ENCODE measurements around the gene KAT8. TPM values are rescaled to one million over a fixed set of nuclear protein-coding genes. Genes with fewer than 3 reads are reported as not detected.
"Not testable (repeated sequence)": the region's sequence is repeated elsewhere in the genome, so short reads cannot be mapped to it uniquely, and the experiment has no call there.

The KAT8 gene
- total RNA-seq, 6 donors from 2014 or later = 73.9 to 144 (median 83.6) TPM

DNA sequence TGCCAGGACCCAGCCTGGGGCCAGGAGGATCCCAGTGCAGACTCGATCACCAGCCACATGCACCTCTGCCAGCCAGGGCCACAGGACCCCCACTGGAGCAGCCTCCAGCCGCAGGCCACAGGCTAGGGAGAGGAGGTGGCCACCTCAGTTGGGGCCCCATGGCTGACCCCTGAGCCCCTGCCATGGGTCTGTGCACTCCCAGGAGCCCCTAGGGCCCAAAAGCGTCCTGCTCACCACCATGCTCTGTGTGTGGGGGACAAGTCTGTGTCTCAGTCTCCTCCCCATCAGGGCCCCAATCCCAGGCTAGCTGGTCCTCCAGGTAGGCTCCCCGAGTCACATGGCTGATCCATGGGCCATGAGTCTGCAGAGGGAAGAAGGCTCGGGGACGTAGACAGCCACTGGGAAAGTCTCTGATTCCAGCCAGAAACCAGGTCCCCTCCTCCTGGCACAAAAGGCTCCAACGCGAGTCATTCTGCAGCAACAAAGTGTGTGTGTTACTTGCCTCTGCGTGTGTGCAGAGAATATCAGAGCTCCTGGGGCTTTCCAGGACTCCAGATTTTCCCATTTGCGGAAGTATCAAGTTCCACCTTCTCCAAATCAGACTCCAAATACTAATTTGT lies 24.1 kb downstream of the KAT8 start:
- DNase-seq = peak; percentile 47 to 74
- Histone ChIP-seq H3K9me3 (no peaks in the 10 kb centered on the region), H3K4me3 (peak overlapping the region in 3 of 4 donors; percentile 12 to 63 (median 60)), H3K36me3 (no peaks in the 10 kb centered on the region), H3K27me3 (no peaks in the 10 kb centered on the region), H3K4me1 (peaks cover 22 to 40% (median 28%) of the 10 kb centered on the region in 4 donors), H3K27ac (peak overlapping the region; percentile 80 to 90 (median 86))
- peak in 1 of 2 donors; percentile 0 for ATAC-seq (ENCODE audit: low FRiP score in 2 of 2)
- TF ChIP-seq POLR2AphosphoS5 (IDR thresholded peaks at IDR 0.05) (peak in 1 of 2 donors; percentile 10), EP300 (IDR thresholded peaks at IDR 0.05) (no peak), POLR2A (IDR thresholded peaks at IDR 0.05) (peak in 1 of 4 donors; percentile 23)
- TF ChIP-seq, protein P1, sequence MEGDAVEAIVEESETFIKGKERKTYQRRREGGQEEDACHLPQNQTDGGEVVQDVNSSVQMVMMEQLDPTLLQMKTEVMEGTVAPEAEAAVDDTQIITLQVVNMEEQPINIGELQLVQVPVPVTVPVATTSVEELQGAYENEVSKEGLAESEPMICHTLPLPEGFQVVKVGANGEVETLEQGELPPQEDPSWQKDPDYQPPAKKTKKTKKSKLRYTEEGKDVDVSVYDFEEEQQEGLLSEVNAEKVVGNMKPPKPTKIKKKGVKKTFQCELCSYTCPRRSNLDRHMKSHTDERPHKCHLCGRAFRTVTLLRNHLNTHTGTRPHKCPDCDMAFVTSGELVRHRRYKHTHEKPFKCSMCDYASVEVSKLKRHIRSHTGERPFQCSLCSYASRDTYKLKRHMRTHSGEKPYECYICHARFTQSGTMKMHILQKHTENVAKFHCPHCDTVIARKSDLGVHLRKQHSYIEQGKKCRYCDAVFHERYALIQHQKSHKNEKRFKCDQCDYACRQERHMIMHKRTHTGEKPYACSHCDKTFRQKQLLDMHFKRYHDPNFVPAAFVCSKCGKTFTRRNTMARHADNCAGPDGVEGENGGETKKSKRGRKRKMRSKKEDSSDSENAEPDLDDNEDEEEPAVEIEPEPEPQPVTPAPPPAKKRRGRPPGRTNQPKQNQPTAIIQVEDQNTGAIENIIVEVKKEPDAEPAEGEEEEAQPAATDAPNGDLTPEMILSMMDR (IDR thresholded peaks at IDR 0.05) = no peak
- WGBS, 2 donors = 37 to 44% methylated on average over 3 to 10 of the region's 10 CpGs

DNA sequence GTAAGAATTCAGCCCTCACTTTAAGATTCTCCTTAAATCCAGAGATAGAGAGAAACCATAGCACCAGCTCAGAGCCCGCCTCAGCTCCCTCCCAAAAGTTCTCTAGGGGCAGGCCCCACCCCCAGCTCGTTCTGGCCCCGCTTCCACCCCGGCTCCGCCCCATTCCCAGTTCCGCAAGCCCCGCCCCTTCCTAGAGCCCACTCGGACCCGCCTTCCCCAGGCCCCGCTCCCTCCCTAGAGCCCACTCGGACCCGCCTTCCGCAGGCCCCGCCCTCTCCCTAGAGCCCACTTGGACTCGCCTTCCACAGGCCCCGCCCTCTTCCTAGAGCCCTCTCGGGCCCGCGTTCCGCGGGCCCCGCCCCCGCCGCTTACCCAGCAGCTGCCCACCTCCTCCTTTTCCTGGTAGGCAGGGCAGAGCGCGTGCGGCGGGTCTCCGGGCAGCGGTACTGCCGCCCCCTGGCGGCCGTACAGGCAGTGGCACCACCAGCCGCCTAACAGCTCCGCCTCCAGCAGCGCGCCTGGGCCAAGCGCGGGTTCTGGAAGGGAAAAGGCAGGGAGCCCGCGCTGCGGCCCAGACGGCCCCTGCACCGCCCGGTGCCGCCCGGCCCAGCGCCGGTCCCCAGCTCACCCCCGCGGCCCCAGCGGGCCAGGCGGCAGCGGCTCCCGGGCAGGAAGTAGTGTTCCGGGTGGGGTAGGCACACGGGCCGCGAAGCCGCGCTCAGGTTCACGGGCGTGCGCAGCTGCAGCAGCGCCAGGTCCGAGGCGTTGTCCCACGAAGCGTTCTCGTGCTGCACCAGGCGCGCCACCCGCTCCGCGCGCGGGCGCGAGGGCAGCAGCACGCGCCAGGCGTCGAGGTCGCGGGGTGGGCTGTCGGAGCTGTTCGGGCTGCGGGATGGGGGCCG lies 24.9 kb downstream of the KAT8 start:
- TF ChIP-seq, protein P1 (IDR thresholded peaks at IDR 0.05) = peak; percentile 94 to 100 (median 100)
- peak; percentile 59 to 63 for TF ChIP-seq POLR2AphosphoS5 (IDR thresholded peaks at IDR 0.05)
- TF ChIP-seq EP300 (IDR thresholded peaks at IDR 0.05) = no peak
- peak in 2 of 4 donors; percentile 43 to 45 for TF ChIP-seq POLR2A (IDR thresholded peaks at IDR 0.05)
- 1 to 3% methylated on average over 17 to 20 of the region's 89 CpGs for WGBS, 2 donors
- ATAC-seq (ENCODE audit: low FRiP score in 2 of 2) = peak; percentile 98

DNA sequence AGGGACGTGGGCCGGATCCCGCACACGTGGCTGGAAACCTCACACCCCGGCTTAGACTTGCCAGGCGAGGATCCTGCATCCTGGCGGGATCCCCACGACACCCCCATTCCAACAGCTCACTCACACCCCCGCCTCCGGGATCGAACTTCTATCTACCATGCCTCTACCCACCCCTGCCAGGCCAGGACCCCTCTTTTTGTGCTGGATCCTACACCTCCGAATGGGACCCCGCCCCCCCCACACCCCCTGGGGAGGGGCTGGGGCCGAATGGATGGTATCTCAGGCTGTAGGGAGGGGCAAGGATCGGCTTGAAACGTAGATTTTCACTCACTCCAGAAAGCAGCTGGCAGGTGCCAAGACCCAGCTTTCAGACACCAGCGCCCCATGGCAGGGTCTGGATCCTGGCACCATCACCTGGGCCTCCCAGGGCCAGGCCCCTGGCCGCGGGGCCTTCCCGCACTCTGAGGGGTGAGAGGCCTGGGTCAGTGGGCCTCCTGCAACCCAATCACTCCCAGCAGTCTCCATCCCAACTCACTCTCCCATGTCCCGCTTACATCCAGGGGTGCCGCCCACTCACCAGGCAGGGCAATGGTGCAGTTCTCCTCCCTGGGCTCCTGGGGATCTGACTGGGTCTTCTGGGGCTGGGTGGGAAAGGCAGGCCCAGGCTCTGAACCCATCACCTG lies 25.7 kb downstream of the KAT8 start:
- TF ChIP-seq POLR2A (IDR thresholded peaks at IDR 0.05) (no peak), EP300 (IDR thresholded peaks at IDR 0.05) (no peak), POLR2AphosphoS5 (IDR thresholded peaks at IDR 0.05) (no peak)
- TF ChIP-seq, protein P1 (IDR thresholded peaks at IDR 0.05) = no peak
- WGBS, 2 donors = 57 to 67% methylated on average over 12 to 17 of the region's 22 CpGs
- Histone ChIP-seq H3K27ac (peak overlapping the region; percentile 80 to 90 (median 86)), H3K9me3 (no peaks in the 10 kb centered on the region), H3K27me3 (no peaks in the 10 kb centered on the region), H3K4me1 (peaks cover 22 to 41% (median 27%) of the 10 kb centered on the region in 4 donors), H3K4me3 (peak overlapping the region; percentile 38 to 63 (median 51)), H3K36me3 (no peaks in the 10 kb centered on the region)
- ATAC-seq (ENCODE audit: low FRiP score in 2 of 2) (no peak), DNase-seq (peak; percentile 21 to 73)

More for the DNA sequence above, 24.9 kb downstream of the KAT8 start:
- H3K9me3 ChIP-seq = no peaks in the 10 kb centered on the region
- H3K27me3 ChIP-seq = no peaks in the 10 kb centered on the region
- peaks cover 22 to 40% (median 28%) of the 10 kb centered on the region in 4 donors for H3K4me1 ChIP-seq
- peak; percentile 99 to 100 for DNase-seq
- H3K27ac ChIP-seq = peak overlapping the region; percentile 80 to 90 (median 86)
- peak overlapping the region; percentile 38 to 63 (median 51) for H3K4me3 ChIP-seq
- no peaks in the 10 kb centered on the region for H3K36me3 ChIP-seq

DNA sequence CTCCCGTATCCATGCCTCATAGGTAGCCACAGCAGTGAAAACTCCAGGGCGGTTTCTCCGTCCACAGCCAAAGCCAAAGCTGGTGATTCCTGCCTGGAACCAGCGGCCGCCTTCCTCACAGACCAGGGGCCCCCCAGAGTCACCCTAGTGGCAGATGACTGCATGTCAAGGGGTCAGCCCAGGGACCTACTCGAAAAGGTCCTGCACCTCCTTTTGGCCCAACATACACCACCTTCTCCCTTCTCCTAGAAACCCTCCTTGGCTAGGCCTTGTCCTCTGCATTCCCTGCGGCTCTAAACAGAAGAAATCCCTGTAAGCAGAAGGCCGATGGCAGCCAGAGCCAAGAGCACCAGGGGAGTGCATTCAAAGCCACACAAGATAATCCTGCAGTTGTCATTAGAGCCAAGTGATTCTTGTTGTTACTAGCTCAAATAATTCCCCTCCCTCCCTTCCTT lies 26.3 kb downstream of the KAT8 start:
- WGBS, 2 donors = 87 to 98% methylated on average over 3 to 8 of the region's 8 CpGs
- H3K4me1 ChIP-seq = peaks cover 23 to 41% (median 26%) of the 10 kb centered on the region in 4 donors

DNA sequence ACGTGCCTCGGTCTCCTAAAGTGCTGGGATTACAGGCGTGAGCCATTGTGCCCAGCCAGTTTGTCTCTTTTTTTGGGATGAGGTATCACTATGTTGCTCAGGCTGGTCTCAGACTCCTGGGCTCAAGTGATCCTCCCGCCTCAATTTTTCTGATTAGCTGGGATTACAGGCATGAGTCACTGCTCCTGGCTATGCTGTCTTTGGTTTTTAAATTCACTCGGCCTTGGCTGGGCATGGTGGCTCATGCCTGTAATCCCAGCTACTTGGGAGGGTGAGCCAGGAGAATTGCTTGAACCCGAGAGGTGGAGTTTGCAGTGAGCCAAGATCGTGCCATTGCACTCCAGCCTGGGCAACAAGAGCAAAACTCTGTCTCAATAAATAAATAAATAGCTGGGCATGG lies 27.0 kb downstream of the KAT8 start:
- WGBS, 2 donors = 88 to 92% methylated on average over 7 of the region's 7 CpGs
- H3K27ac ChIP-seq = not testable (repeated sequence)

More for the DNA sequence above, 26.3 kb downstream of the KAT8 start:
- Histone ChIP-seq H3K27ac (no peak overlapping the region), H3K9me3 (no peaks in the 10 kb centered on the region), H3K4me3 (no peak overlapping the region), H3K27me3 (no peaks in the 10 kb centered on the region), H3K36me3 (no peaks in the 10 kb centered on the region)
- no peak for ATAC-seq (ENCODE audit: low FRiP score in 2 of 2)
- no peak for DNase-seq
- TF ChIP-seq EP300 (IDR thresholded peaks at IDR 0.05) (no peak), POLR2A (IDR thresholded peaks at IDR 0.05) (no peak), POLR2AphosphoS5 (IDR thresholded peaks at IDR 0.05) (no peak)
- TF ChIP-seq, protein P1 (IDR thresholded peaks at IDR 0.05) = no peak

More for the DNA sequence above, 27.0 kb downstream of the KAT8 start:
- H3K36me3 ChIP-seq; H3K27me3 ChIP-seq; H3K9me3 ChIP-seq; DNase-seq; H3K4me3 ChIP-seq; ATAC-seq (ENCODE audit: low FRiP score in 2 of 2): not testable (repeated sequence)
- peaks cover 17 to 36% (median 22%) of the 10 kb centered on the region in 4 donors for H3K4me1 ChIP-seq

All from upper lobe of left lung (tissue), 6 donors.